Esophagus squamous epithelium (tissue), 4 donors: Measurements from ENCODE around the gene SOSTDC1.

Experiments used
- CTCF ChIP-seq, 6 experiments: fragments of 450-650 bp in 4 of 6; fragments of 200-600 bp in 2 of 6; sonication (generic) in 2 of 6; IDR thresholded peaks; one replicate each; pipeline ENCODE4 v1.5.1; 2016 to 2019; ENCODE audit warnings: antibody characterized with exemption in 6 of 6, mild to moderate bottlenecking in 4 of 6, moderate library complexity in 4 of 6
- POLR2A ChIP-seq, 4 donors: fragments of 450-650 bp; IDR thresholded peaks; one replicate each; pipeline ENCODE4 v1.6.1; 2017; ENCODE audit warnings: antibody characterized with exemption in 4 of 4, mild to moderate bottlenecking in 4 of 4, moderate library complexity in 3 of 4

GRCh38 chr7:16460789-16461493 lies 4.6 kb downstream of the SOSTDC1 start:
- TF ChIP-seq CTCF (IDR thresholded peaks at IDR 0.05) (no peak), POLR2A (IDR thresholded peaks at IDR 0.05) (no peak)
